ENCODE data around the gene ROBO4.
A peak's percentile ranks its signal among the peaks of the same experiment; 100 is the strongest.

The ROBO4 gene

DNA sequence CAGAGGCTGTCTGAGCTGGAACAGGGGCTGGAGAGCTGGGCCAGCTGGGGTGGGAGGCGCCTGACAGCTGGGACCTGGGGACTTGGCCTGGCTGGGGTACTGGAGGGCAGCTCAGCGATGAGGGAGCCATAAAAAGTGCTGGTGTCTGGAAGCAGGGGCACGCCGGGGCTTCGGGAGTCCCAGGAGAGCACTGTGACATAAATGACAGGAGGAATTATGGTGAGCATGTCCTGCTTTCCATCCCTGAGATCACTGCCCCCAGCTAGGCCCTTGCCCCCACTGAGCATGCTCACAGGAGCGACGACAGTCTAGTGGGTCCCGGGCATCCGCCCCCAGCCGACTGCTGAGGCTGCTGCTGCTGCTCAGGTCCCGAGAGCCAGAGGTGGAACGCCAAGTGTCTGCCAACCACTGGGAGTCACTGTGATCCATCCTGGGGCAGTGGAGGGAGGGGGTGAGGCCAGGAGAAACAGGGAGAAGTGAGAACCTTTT, 6.2 kb downstream of the ROBO4 start:
- Histone ChIP-seq H3K4me1 (ENCODE audit: control insufficient read depth in 5 of 5, insufficient read depth in 5 of 5, low read length in 5 of 5) (peaks cover 45 to 99% (median 90%) of the 10 kb centered on the region in 5 donors), H3K27ac (ENCODE audit: low read depth, low read length) (peak overlapping the region; percentile 19)

DNA sequence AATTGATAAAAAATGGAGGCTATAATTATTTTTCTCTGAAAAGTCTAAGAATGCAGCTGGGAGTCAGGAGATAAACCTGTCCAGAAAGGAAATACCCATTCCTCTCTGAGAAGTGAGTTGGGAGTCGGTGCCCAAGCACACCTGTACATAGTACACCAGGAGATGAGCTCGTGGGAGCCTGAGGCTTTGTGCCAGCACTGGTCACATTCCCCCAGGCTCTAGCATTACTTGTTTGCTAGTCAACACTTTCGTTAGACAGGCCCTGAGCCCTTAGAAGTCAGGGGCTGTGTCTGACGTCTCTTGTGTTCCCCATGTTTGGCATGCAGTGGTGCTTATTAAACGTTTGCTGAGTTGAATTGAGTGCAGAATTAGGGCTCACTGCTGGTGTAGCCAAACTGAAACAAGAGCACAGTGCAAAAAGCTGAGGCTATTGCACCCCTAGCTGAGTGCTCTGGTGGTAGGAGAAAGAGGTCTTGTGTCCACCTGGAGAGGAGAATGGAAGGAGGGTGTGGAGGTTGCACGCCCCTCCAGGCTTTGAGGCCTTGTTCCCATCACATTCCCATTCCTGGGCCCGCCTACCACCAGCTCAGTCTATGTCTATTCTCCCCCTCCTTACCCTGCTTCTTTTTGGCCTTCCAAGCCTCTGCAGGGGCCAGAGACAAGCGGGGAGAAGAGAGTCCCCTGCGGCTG, 6.8 kb downstream of the ROBO4 start:
- Histone ChIP-seq H3K27me3 (ENCODE audit: control insufficient read depth in 5 of 5, insufficient read depth in 4 of 5, low read length in 5 of 5) (no peaks in the 10 kb centered on the region), H3K36me3 (ENCODE audit: control insufficient read depth in 5 of 5, insufficient read depth in 5 of 5, low read length in 5 of 5) (peaks cover 0 to 47% (median 31%) of the 10 kb centered on the region in 5 donors), H3K9me3 (ENCODE audit: control insufficient read depth in 5 of 5, low read length in 5 of 5) (no peaks in the 10 kb centered on the region), H3K4me3 (ENCODE audit: low read depth in 1 of 5, low read length in 5 of 5) (peak overlapping the region in 1 of 5 donors; percentile 2), H3K4me1 (ENCODE audit: control insufficient read depth in 5 of 5, insufficient read depth in 5 of 5, low read length in 5 of 5) (peaks cover 45 to 94% (median 84%) of the 10 kb centered on the region in 5 donors), H3K9ac (ENCODE audit: low read length in 5 of 5) (no peak overlapping the region), H3K27ac (ENCODE audit: low read depth, low read length) (peak overlapping the region; percentile 56)

More for the DNA sequence above, 6.2 kb downstream of the ROBO4 start:
- H3K4me3 ChIP-seq (ENCODE audit: low read depth in 1 of 5, low read length in 5 of 5) = peak overlapping the region in 1 of 5 donors; percentile 22
- H3K9ac ChIP-seq (ENCODE audit: low read length in 5 of 5) = no peak overlapping the region
- H3K9me3 ChIP-seq (ENCODE audit: control insufficient read depth in 5 of 5, low read length in 5 of 5) = no peaks in the 10 kb centered on the region
- H3K27me3 ChIP-seq (ENCODE audit: control insufficient read depth in 5 of 5, insufficient read depth in 4 of 5, low read length in 5 of 5) = no peaks in the 10 kb centered on the region
- peaks cover 0 to 52% (median 28%) of the 10 kb centered on the region in 5 donors for H3K36me3 ChIP-seq (ENCODE audit: control insufficient read depth in 5 of 5, insufficient read depth in 5 of 5, low read length in 5 of 5)

DNA sequence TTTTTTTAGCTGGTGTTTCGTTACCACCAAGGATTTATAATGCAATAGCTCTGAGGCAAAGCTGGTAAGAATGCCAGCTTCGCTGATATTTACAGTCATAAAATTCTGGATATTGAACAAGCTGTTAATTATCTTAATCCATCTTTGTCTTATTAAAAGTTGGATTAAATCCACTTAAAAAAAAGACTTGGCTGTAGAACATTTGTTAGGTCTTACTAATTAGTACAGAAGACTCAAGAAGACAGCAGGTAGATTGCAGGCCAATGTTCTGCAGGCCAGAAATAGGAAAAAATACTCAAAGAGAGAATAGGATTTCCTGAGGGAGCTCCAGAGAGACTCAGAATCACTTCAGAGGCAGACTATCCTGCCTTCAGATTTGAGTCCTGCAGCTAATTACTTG, 7.5 kb downstream of the ROBO4 start:
- Histone ChIP-seq H3K36me3 (ENCODE audit: control insufficient read depth in 5 of 5, insufficient read depth in 5 of 5, low read length in 5 of 5) (peaks cover 0 to 48% (median 34%) of the 10 kb centered on the region in 5 donors), H3K27ac (ENCODE audit: low read depth, low read length) (peak overlapping the region; percentile 56), H3K4me1 (ENCODE audit: control insufficient read depth in 5 of 5, insufficient read depth in 5 of 5, low read length in 5 of 5) (peaks cover 45 to 94% (median 78%) of the 10 kb centered on the region in 5 donors), H3K27me3 (ENCODE audit: control insufficient read depth in 5 of 5, insufficient read depth in 4 of 5, low read length in 5 of 5) (no peaks in the 10 kb centered on the region), H3K4me3 (ENCODE audit: low read depth in 1 of 5, low read length in 5 of 5) (no peak overlapping the region), H3K9ac (ENCODE audit: low read length in 5 of 5) (no peak overlapping the region), H3K9me3 (ENCODE audit: control insufficient read depth in 5 of 5, low read length in 5 of 5) (no peaks in the 10 kb centered on the region)

DNA sequence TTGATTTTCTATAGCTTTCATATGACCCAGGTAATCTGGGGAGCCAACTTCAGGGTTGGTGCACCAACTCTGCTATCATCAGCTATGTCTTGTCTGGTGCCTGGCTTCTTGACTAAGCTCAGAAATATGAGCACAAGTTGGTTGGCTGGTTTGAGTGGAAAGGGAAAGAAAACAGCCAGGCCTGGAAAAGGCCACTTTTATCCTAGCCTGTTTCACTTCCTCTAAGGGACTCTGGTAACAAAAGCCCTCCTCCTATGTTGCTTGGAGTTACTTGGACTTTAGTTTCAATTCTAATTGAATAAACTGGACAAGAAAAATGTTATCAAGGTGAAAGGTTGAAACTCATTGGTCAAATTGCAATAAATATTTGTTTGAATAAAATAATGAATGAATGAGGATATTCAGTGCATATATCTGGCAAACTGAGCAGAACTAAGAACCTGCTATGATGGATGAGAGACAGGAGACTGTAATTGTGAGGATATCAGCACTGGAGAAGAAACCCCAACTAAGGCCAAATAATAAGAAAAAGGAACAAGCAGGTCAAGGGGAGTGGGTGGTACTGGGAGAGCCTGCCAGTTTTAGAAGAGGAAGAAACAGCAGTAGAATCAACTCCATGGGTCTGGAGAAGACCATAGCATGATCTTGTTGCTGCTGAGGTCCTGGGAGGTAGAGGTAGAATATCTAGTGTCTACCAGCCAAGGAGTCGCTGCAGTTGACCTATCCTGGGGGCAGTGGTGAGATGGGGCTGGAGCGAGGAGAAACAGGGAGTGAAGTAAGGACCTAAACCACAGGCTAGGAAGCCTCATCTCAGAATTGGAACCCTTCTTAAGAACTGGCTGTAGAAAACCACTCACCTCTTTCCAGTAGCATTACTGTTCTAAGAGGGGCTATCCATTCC, 8.2 kb downstream of the ROBO4 start:
- Histone ChIP-seq H3K9me3 (ENCODE audit: control insufficient read depth in 5 of 5, low read length in 5 of 5) (no peaks in the 10 kb centered on the region), H3K27me3 (ENCODE audit: control insufficient read depth in 5 of 5, insufficient read depth in 4 of 5, low read length in 5 of 5) (no peaks in the 10 kb centered on the region), H3K9ac (ENCODE audit: low read length in 5 of 5) (no peak overlapping the region), H3K36me3 (ENCODE audit: control insufficient read depth in 5 of 5, insufficient read depth in 5 of 5, low read length in 5 of 5) (peaks cover 0 to 53% (median 34%) of the 10 kb centered on the region in 5 donors), H3K27ac (ENCODE audit: low read depth, low read length) (peak overlapping the region; percentile 56), H3K4me3 (ENCODE audit: low read depth in 1 of 5, low read length in 5 of 5) (no peak overlapping the region), H3K4me1 (ENCODE audit: control insufficient read depth in 5 of 5, insufficient read depth in 5 of 5, low read length in 5 of 5) (peaks cover 39 to 94% (median 71%) of the 10 kb centered on the region in 5 donors)

DNA sequence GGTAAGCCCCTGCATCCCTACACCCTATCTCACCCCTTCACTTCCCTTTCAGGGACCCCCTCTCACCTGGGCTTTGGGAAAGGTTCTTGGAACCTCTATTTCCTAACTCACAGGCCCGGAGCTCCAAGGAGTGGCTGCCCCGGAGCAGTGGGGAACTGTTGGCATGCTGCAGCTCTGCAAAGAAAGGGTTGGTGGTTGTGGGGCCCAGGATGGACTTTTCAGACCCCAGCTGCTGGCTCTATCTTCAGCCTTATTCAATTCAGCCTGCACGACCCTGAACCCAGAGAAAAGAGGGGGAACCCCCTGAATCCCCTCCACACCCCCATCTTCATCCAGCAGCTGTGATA, 10.0 kb downstream of the ROBO4 start:
- H3K9ac ChIP-seq (ENCODE audit: low read length in 5 of 5) = no peak overlapping the region
- H3K36me3 ChIP-seq (ENCODE audit: control insufficient read depth in 5 of 5, insufficient read depth in 5 of 5, low read length in 5 of 5) = peaks cover 0 to 44% (median 27%) of the 10 kb centered on the region in 5 donors
- no peaks in the 10 kb centered on the region for H3K9me3 ChIP-seq (ENCODE audit: control insufficient read depth in 5 of 5, low read length in 5 of 5)
- peaks cover 30 to 89% (median 55%) of the 10 kb centered on the region in 5 donors for H3K4me1 ChIP-seq (ENCODE audit: control insufficient read depth in 5 of 5, insufficient read depth in 5 of 5, low read length in 5 of 5)
- no peaks in the 10 kb centered on the region for H3K27me3 ChIP-seq (ENCODE audit: control insufficient read depth in 5 of 5, insufficient read depth in 4 of 5, low read length in 5 of 5)
- no peak overlapping the region for H3K4me3 ChIP-seq (ENCODE audit: low read depth in 1 of 5, low read length in 5 of 5)
- H3K27ac ChIP-seq (ENCODE audit: low read depth, low read length) = peak overlapping the region; percentile 41

DNA sequence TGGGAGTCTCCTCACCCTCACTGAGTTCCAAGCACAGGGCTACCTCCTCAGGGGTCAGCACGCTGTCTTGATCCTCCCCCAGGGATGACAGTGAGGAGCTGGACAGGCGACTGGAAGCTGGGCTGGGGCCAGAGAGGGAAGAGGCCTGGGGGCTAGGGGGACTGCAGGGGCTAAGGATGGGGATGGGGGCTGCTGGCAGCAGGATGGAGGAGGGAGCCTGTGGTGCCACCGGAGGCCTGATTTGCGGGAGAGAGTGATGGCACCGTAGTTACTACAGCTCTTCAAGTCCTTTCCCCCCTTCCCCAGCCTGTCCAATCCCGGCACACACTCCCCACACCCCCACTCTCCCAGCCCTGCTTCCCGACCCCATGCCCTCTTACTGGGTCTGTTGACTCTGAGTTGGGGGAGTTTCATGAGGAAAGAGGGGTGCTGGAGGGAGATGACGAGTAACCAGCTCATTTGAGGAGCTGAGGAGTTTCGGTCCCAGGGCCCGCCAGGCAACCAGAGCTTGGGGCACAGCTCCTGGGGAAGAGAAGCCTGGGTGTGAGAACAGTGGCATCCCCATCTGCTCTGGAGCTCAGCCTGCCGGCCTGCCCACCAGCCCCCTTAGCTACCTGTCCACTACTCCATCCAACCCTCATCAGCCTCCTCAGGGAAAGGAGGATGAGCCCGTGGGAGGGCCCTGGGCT, 10.5 kb downstream of the ROBO4 start:
- H3K9me3 ChIP-seq (ENCODE audit: control insufficient read depth in 5 of 5, low read length in 5 of 5) = no peaks in the 10 kb centered on the region
- no peak overlapping the region for H3K27ac ChIP-seq (ENCODE audit: low read depth, low read length)

DNA sequence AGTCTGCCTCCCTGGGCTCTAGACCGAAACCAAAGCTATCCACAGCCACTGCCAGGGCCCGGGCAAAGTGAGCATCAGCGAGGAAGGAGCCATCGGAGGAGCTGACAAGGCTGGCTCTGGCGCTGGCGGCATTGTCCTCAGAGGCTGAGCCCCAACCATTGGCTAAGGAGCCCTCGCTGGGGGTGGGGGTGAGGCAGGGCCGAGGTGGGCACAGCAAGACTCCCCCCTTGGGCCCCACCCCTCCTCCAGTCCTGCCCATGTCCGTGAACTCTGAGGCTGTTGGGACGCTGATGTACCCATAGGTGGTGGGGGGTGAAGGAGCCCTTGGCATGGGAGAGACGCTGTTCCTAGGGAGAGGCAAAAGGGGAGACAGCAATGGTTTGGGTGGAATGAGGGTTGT, 11.2 kb downstream of the ROBO4 start:
- H3K9ac ChIP-seq (ENCODE audit: low read length in 5 of 5) = no peak overlapping the region
- no peaks in the 10 kb centered on the region for H3K27me3 ChIP-seq (ENCODE audit: control insufficient read depth in 5 of 5, insufficient read depth in 4 of 5, low read length in 5 of 5)
- H3K4me3 ChIP-seq (ENCODE audit: low read depth in 1 of 5, low read length in 5 of 5) = no peak overlapping the region
- peaks cover 25 to 84% (median 50%) of the 10 kb centered on the region in 5 donors for H3K4me1 ChIP-seq (ENCODE audit: control insufficient read depth in 5 of 5, insufficient read depth in 5 of 5, low read length in 5 of 5)
- H3K27ac ChIP-seq (ENCODE audit: low read depth, low read length) = no peak overlapping the region
- peaks cover 0 to 34% (median 26%) of the 10 kb centered on the region in 5 donors for H3K36me3 ChIP-seq (ENCODE audit: control insufficient read depth in 5 of 5, insufficient read depth in 5 of 5, low read length in 5 of 5)
- H3K9me3 ChIP-seq (ENCODE audit: control insufficient read depth in 5 of 5, low read length in 5 of 5) = no peaks in the 10 kb centered on the region

More for the DNA sequence above, 10.5 kb downstream of the ROBO4 start:
- Histone ChIP-seq H3K9ac (ENCODE audit: low read length in 5 of 5) (no peak overlapping the region), H3K36me3 (ENCODE audit: control insufficient read depth in 5 of 5, insufficient read depth in 5 of 5, low read length in 5 of 5) (peaks cover 0 to 40% (median 27%) of the 10 kb centered on the region in 5 donors), H3K4me1 (ENCODE audit: control insufficient read depth in 5 of 5, insufficient read depth in 5 of 5, low read length in 5 of 5) (peaks cover 30 to 89% (median 55%) of the 10 kb centered on the region in 5 donors), H3K4me3 (ENCODE audit: low read depth in 1 of 5, low read length in 5 of 5) (no peak overlapping the region), H3K27me3 (ENCODE audit: control insufficient read depth in 5 of 5, insufficient read depth in 4 of 5, low read length in 5 of 5) (no peaks in the 10 kb centered on the region)

DNA sequence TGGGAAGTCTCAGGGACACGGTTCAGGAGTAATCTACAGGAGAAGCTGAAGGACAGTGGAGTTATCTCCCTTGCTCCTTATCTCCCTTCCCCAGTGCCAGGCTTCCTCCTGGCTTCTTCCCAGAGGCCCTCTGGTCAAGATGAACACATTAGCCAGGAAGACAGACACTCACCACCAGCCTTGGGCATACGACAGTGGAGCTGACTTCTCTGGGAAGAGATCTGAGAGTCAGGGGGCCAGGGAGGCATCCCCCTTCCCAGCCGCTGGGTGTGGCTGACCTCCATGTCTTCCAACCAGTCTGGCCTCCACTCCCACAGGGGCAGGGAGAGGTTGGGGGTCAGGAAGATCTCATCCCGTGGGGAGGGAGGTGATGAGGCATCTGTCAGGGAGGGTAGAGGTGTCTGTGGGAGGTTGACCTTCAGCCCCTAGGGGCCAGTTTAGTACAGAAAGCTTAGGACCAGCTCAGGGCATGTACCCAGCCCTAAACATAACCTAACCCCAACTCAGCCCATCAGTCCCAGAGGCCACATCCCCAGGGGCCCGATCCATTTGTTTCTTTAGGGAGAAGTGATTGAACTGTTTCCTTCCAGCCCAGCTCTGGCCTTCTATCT, 12.7 kb downstream of the ROBO4 start:
- Histone ChIP-seq H3K9me3 (ENCODE audit: control insufficient read depth in 5 of 5, low read length in 5 of 5) (no peaks in the 10 kb centered on the region), H3K27ac (ENCODE audit: low read depth, low read length) (peak overlapping the region; percentile 6), H3K27me3 (ENCODE audit: control insufficient read depth in 5 of 5, insufficient read depth in 4 of 5, low read length in 5 of 5) (no peaks in the 10 kb centered on the region), H3K4me1 (ENCODE audit: control insufficient read depth in 5 of 5, insufficient read depth in 5 of 5, low read length in 5 of 5) (peaks cover 14 to 83% (median 39%) of the 10 kb centered on the region in 5 donors), H3K4me3 (ENCODE audit: low read depth in 1 of 5, low read length in 5 of 5) (no peak overlapping the region), H3K36me3 (ENCODE audit: control insufficient read depth in 5 of 5, insufficient read depth in 5 of 5, low read length in 5 of 5) (peaks cover 0 to 25% (median 22%) of the 10 kb centered on the region in 5 donors), H3K9ac (ENCODE audit: low read length in 5 of 5) (no peak overlapping the region)

DNA sequence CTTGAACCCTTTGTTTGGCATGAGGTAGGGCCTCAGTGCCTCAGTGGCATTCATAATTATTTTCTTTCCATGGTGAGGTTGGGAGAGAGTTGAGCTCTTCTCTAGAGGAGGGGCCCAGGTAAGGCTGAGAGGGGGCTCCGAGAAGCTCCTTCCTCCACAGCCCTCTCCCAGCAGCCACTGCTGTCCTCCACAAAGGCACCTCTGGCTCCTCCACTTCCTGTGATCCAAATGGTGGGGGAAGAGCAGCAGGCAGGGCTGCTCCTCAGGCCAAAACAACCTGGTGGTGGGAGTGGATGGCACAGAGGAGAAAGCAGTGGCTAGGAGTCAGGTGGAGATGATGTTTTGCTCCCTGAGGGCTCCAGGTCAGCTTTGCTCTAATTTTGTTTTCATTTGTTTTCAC, 13.3 kb downstream of the ROBO4 start:
- Histone ChIP-seq H3K36me3 (ENCODE audit: control insufficient read depth in 5 of 5, insufficient read depth in 5 of 5, low read length in 5 of 5) (peaks cover 0 to 23% (median 22%) of the 10 kb centered on the region in 5 donors), H3K27me3 (ENCODE audit: control insufficient read depth in 5 of 5, insufficient read depth in 4 of 5, low read length in 5 of 5) (no peaks in the 10 kb centered on the region), H3K27ac (ENCODE audit: low read depth, low read length) (peak overlapping the region; percentile 6), H3K4me1 (ENCODE audit: control insufficient read depth in 5 of 5, insufficient read depth in 5 of 5, low read length in 5 of 5) (peaks cover 14 to 82% (median 38%) of the 10 kb centered on the region in 5 donors), H3K4me3 (ENCODE audit: low read depth in 1 of 5, low read length in 5 of 5) (no peak overlapping the region), H3K9ac (ENCODE audit: low read length in 5 of 5) (peak overlapping the region in 1 of 5 donors; percentile 7), H3K9me3 (ENCODE audit: control insufficient read depth in 5 of 5, low read length in 5 of 5) (no peaks in the 10 kb centered on the region)

Measured in subcutaneous abdominal adipose tissue (tissue), 5 donors.